Activated gamma-delta T cell treated with Interleukin-2 at 50 U/mL for 16 hours (primary cell): ENCODE measurements around the gene PARP9.
A peak's percentile ranks its signal among the peaks of the same experiment; 100 is the strongest.
"Not testable (repeated sequence)": the region's sequence is repeated elsewhere in the genome, so short reads cannot be mapped to it uniquely, and the experiment has no call there.

Experiments
- DNase-seq: peaks from one replicate; pipeline ENCODE4 v3.0.0-alpha.2; 2020

Gene PARP9

GRCh38 chr3:122572940-122573412, 8.9 kb upstream of the PARP9 start:
- peak; percentile 30 for DNase-seq

- DNase-seq, result no peak
These were observed 4.7 kb upstream of the PARP9 start for GRCh38 chr3:122568755-122569154.

- DNase-seq, result not testable (repeated sequence)
These were observed 4.0 kb upstream of the PARP9 start for GRCh38 chr3:122568131-122568530.

- DNase-seq, result no peak
These were observed 429 bp downstream of the PARP9 start for GRCh38 chr3:122563717-122564025.

- no peak for DNase-seq
These were observed 980 bp downstream of the PARP9 start for GRCh38 chr3:122562923-122563716.

GRCh38 chr3:122560680-122561079, 3.4 kb downstream of the PARP9 start:
- DNase-seq, result peak; percentile 58

GRCh38 chr3:122559906-122560305, 4.2 kb downstream of the PARP9 start:
- no peak for DNase-seq

GRCh38 chr3:122558605-122559004, 5.5 kb downstream of the PARP9 start:
- DNase-seq, result no peak

GRCh38 chr3:122557356-122557755, 6.7 kb downstream of the PARP9 start:
- DNase-seq, result no peak

- DNase-seq, result no peak
These were observed 8.6 kb downstream of the PARP9 start for GRCh38 chr3:122555275-122556071.

- DNase-seq, result no peak
These were observed 10.9 kb downstream of the PARP9 start for GRCh38 chr3:122553171-122553570.

GRCh38 chr3:122548619-122549018, 15.5 kb downstream of the PARP9 start:
- DNase-seq, result no peak

GRCh38 chr3:122548076-122548475, 16.0 kb downstream of the PARP9 start:
- no peak for DNase-seq

- DNase-seq, result no peak
These were observed 17.9 kb downstream of the PARP9 start for GRCh38 chr3:122546151-122546550.

- DNase-seq, result no peak
These were observed 25.1 kb downstream of the PARP9 start for GRCh38 chr3:122538956-122539490.

GRCh38 chr3:122536632-122537001, 27.5 kb downstream of the PARP9 start:
- DNase-seq, result no peak

- no peak for DNase-seq
These were observed 28.0 kb downstream of the PARP9 start for GRCh38 chr3:122535964-122536631.

GRCh38 chr3:122533931-122534334, 30.2 kb downstream of the PARP9 start:
- DNase-seq, result peak; percentile 5

- DNase-seq, result no peak
These were observed 30.6 kb downstream of the PARP9 start for GRCh38 chr3:122533480-122533879.

- DNase-seq, result no peak
These were observed 33.9 kb downstream of the PARP9 start for GRCh38 chr3:122530164-122530563.

GRCh38 chr3:122523317-122523716, 40.8 kb downstream of the PARP9 start:
- no peak for DNase-seq

GRCh38 chr3:122520861-122521260, 43.2 kb downstream of the PARP9 start:
- DNase-seq, result no peak

- DNase-seq, result no peak
These were observed 44.4 kb downstream of the PARP9 start for GRCh38 chr3:122519693-122520092.
